Activated CD8-positive, alpha-beta memory T cell treated with anti-CD3 and anti-CD28 coated beads for 36 hours (primary cell): Measurements from ENCODE around the gene PAK6. TPM values are rescaled to one million over a fixed set of nuclear protein-coding genes. Genes with fewer than 3 reads are reported as not detected.

ENCODE experiments used
- CTCF ChIA-PET: fragments of 350-600 bp; sonication (Branson Sonifier 250); formaldehyde crosslinking; loops from one replicate; lab custom pipeline; 2021; ENCODE audit warnings: antibody characterized with exemption; lab: Charles Lee
- POLR2A ChIA-PET: fragments of 350-600 bp; sonication (Branson Sonifier 250); formaldehyde crosslinking; loops from one replicate; lab custom pipeline; 2021; ENCODE audit warnings: antibody characterized with exemption; lab: Charles Lee
- total RNA-seq, 2 experiments: library from RNA; stranded (reverse); gene quantifications; one replicate each; pipeline ENCODE4 v1.2.3, GENCODE V29; 2021

Gene PAK6
- total RNA-seq, 2 experiments from 2014 or later, result 2.1 to 2.3 TPM

- ChIA-PET CTCF (interaction anchor here (0.7 to 4.7 kb wide), 4 partner anchors 35 to 225 kb away, joined by 3 to 21 read pairs (median 6); no protein-coding TSS in a partner anchor), POLR2A (no interaction called here)
Measured at GRCh38 chr15:40239693-40240618, 1.1 kb downstream of the PAK6 start.

DNA sequence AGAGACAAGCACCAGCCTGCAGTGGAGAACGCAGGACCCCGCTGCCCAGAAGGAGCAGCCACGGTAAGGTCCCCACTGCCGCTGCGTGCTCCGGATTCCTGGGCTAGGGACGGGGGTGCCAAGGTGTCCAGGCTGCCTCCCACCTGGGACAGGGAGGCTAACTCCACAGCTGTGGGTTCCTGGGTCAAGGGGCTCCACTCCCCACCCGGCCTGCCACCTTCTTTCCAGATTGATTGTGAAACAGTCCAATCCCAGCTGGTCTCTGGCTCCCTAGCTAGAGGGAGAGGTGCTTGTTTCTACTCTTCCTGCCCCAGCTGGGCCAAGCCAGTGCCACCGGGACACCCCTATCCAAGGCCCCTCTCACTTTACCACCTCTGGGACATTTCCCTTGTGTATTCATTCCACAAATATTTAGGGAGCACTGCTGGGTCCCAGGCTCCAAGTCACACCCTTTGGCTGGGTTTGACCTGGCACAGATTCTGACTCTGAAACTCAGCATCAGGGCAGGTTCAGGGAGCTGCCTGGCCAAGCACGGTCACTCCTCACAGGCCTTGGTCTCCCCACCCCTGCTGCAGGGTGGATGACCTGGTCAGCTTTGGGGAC lies 1.9 kb downstream of the PAK6 start:
- POLR2A ChIA-PET, result no interaction called here
- CTCF ChIA-PET, result interaction anchor here (0.7 to 4.7 kb wide), 4 partner anchors 34 to 225 kb away, joined by 3 to 21 read pairs (median 6); no protein-coding TSS in a partner anchor

- CTCF ChIA-PET, result interaction anchor here (1.0 to 4.7 kb wide), 4 partner anchors 24 to 196 kb away, joined by 3 to 21 read pairs (median 6); no protein-coding TSS in a partner anchor
- POLR2A ChIA-PET, result interaction anchor here (0.6 kb wide), 1 partner anchor 17 kb away, joined by 4 read pairs; no protein-coding TSS in a partner anchor
Measured at GRCh38 chr15:40241269-40242212, 2.7 kb downstream of the PAK6 start.

DNA sequence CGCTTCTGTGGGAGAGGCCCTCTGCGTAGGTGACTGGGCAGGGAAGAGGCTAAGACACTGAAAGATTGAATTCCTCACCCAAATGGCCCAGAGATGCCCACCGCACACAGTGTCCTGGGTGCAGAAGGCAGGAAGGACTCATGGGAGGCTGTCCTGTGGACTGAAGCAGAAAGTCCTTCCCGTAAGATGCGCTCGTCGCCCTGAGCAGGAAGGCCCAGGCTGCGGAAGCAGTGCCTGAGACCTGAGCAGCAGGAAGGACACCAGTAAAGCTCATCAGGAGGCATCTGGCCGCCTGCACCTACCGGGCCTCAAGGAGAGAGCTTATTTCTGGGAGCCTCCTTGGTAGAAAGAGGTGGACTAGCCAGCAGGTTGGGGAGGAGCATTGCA lies 3.3 kb downstream of the PAK6 start:
- CTCF ChIA-PET, result interaction anchor here (0.6 to 4.7 kb wide), 5 partner anchors 25 to 196 kb away, joined by 3 to 21 read pairs (median 4); no protein-coding TSS in a partner anchor
- POLR2A ChIA-PET, result interaction anchor here (0.6 kb wide), 1 partner anchor 18 kb away, joined by 4 read pairs; no protein-coding TSS in a partner anchor

- ChIA-PET CTCF (interaction anchor here (0.6 to 1.3 kb wide), 4 partner anchors 25 to 197 kb away, joined by 3 to 5 read pairs (median 4); no protein-coding TSS in a partner anchor), POLR2A (interaction anchor here (0.6 kb wide), 1 partner anchor 18 kb away, joined by 4 read pairs; no protein-coding TSS in a partner anchor)
Measured at GRCh38 chr15:40242601-40243000, 3.7 kb downstream of the PAK6 start.

DNA sequence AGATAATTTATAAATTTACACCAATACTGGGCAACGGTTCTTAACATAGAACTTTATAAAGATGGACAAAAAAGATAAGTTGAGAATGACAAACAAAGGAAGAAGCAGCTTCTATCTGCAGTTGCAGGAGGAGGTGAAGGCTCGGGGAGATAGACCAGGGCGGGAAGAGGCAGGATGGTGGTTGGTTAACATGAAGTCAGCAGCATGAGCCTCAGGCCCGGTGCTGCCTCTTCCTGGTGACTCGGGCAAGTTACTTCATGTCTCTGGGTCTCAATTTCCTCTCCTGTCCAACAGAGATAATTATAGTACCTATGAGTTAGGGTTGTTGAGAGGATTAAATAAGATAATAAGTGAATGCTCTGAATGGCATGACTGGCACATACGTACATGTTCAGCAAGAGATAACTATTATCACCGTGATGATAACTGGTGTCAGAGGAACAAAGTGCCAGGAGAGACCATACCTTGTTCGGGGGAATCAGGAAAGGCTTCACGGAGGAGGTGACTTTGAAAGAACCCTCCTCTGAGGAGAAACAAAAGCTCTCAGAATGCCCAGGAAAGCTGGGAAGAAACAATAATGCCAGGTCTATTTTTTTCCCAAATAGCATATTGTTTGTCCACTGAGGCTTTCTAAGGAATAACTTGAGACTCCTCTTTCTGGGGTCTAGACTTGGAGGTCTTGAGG lies 4.4 kb downstream of the PAK6 start:
- CTCF ChIA-PET, result interaction anchor here (0.7 to 1.1 kb wide), 3 partner anchors 30 to 32 kb away, joined by 3 read pairs; no protein-coding TSS in a partner anchor
- POLR2A ChIA-PET, result no interaction called here

DNA sequence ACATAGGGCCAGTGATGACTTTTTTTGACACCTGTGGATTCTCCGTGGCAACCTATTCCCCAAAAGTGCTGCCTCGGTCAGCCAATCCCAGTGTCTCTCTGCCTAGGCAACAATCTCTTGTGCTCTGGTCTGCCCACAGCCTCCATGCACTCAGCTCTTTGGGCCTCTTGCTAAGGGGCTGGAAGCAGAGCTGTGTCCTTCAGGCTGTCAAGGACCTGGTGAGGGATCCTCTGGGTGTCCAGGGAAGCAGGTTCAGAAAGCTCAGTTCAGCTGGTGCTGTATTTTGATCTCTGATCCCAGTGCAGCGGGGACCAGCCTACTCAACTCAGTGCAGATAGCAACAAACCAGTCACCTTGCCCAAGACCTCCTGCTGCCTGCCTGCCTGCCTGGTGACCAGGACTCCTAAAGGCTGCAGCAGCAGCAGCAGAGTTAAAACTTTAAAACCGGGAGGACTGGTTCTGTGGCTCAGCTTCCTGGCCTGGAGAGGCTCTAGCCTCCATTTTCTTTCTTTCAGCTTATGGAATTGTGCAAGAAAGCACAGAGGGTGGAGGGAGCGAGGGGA lies 6.2 kb downstream of the PAK6 start:
- POLR2A ChIA-PET, result interaction anchor here (0.6 kb wide), 1 partner anchor 200 kb away, joined by 3 read pairs; no protein-coding TSS in a partner anchor
- CTCF ChIA-PET, result interaction anchor here (1.2 kb wide), 1 partner anchor 34 kb away, joined by 4 read pairs; no protein-coding TSS in a partner anchor

- ChIA-PET CTCF (interaction anchor here (1.2 to 1.7 kb wide), 2 partner anchors 33 to 59 kb away, joined by 4 to 5 read pairs; no protein-coding TSS in a partner anchor), POLR2A (interaction anchor here (0.6 kb wide), 1 partner anchor 199 kb away, joined by 3 read pairs; no protein-coding TSS in a partner anchor)
Measured at GRCh38 chr15:40245666-40246450, 7.0 kb downstream of the PAK6 start.

DNA sequence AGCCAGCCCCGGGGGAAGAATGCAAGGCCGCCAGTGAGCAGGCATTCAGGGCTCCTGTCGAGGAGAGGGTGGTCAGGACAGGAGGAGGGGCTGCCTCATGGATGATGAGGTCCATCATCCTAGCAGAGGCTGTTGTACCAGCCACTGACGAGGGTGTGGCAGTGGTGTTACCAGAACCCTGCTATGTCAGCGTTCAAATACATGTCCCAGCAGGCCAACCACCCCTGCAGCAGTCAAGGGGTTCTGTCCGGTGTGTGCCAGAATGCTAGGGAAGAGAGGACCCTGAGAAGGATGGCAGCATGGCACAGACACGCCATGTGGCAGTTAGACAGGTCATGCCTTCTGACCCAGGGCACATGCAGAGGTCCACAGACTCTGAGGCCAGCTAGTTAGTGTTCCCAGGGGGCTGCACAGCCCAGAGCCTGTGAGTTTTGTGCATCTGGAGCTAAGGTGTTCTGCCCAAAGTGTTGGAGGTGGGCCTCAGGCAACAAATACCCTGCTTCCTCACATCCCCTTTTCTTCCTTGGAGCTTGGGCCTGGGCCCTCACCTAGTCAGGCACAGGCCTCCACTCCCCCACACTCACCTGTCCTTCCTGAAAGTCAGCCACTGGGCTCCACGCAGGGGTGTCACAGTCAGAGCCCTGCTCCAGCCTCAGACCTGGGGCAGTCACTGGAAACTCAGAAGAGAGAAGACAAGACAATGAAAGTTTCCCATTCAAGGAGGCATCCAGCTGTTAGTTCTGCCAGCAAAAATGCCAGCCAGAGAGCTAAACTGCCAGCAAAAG lies 7.8 kb downstream of the PAK6 start:
- POLR2A ChIA-PET, result no interaction called here
- CTCF ChIA-PET, result interaction anchor here (1.1 to 1.7 kb wide), 3 partner anchors 20 to 58 kb away, joined by 3 to 5 read pairs (median 3); no protein-coding TSS in a partner anchor

DNA sequence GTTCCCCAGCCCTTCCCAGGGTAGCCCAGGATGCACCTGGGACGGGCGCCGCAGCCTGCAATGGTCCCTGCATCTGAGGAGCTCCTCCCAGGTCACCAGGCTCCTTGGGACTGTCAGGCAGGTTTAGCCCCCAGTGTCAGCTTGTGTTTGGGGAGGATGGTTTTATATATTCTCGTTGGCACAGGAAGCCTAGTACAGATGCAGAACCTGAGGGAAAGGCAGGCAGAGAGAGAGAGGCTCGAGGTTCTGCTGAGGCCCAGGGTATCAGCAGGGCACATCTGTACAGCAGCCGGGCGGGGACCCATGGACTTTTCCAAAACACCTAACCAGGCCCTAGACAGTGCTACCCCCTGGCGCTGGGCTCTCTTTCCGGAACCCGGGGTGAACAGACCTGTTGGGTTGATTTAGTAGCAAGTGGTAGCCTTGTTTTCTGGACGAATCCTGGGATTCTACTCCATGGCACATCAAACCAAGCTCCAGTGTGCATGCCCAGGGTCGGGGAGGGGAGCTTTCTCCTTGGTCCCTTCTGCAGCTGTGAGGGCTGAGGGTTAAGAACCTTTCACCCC lies 8.6 kb downstream of the PAK6 start:
- ChIA-PET POLR2A (no interaction called here), CTCF (interaction anchor here (1.1 to 1.7 kb wide), 3 partner anchors 21 to 58 kb away, joined by 3 to 5 read pairs (median 3); no protein-coding TSS in a partner anchor)

DNA sequence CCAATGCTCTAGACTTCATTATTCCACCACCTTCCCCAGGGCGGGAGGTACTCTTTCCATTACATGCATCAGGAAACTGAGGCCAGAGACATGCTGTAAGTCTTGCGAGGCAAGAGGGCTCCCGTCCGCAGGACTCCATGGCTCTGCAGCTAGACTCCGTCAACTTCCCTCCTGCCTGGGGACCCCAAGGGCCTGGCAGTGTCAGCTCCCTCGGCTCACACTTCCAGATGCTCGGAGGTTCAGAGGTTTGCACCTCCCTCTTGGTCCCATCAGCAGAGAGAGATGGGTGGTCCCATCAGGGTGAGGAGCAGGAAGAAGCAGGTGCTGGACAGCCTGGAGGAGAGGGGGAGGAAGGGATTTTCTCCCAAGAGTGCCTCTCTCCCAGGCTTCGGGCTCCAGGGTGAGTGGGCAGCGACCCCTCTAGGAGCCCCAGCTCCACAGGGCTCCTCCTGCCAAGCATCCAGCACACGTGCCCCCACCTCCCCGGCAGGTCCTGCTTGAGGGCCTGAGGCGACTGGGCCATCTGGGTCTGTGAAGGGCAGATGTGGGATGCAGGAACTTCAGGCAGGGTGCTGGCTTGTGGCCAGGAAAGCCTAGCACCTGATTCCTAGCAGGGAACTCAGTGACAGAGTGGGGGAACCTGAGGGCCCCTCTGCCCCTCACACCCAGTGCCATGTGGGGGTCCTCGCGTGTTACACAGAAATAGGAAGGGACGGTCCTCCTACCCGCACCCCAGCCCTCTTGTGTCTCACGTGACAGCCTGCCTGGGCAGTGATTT lies 9.3 kb downstream of the PAK6 start:
- ChIA-PET CTCF (no interaction called here), POLR2A (no interaction called here)

DNA sequence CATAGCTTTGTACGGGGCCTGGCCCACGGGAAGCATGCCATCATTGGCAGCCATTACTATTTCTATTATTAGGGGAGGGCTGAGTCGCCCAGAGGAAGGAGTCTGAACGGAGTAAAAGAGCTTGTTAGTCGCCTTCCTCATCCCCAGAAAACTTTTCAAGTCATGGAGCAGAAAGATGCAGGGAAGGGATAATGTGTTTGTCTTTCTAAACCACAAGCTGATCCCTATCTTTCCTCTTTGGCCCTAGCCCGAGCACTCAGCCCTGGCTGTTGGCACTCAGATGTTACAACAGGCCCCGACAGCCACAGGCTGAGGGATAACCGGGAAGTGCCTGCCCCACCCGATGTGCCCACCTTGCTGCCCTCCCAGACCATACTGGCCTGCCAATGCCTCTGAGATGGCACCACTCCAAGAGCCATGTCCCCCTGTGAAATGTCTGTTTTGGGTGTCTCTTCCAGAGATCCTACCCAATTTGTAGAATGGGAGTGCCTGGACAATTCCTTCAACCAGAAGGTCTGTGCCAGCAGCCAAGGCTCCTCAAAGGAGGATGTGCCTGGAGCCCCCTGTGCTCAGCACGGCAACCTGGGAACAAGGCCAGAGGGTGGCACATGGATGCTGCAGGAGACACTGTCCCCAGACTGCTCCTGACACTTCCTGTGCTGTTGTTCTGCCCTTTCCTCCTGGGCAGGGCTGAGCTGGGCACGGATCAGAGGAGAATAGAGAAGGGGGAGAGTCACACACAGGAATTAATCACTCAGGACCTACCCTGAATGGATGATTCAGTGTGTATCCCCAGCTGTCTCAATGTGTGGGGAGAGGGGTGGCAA lies 10.8 kb downstream of the PAK6 start:
- ChIA-PET CTCF (interaction anchor here (1.4 to 1.5 kb wide), 2 partner anchors 25 to 29 kb away, joined by 3 to 6 read pairs; no protein-coding TSS in a partner anchor), POLR2A (no interaction called here)

- ChIA-PET CTCF (interaction anchor here (1.5 kb wide), 1 partner anchor 24 kb away, joined by 6 read pairs; no protein-coding TSS in a partner anchor), POLR2A (no interaction called here)
Measured at GRCh38 chr15:40250304-40250656, 11.4 kb downstream of the PAK6 start.
